Endothelial cell of umbilical vein (primary cell): Measurements from ENCODE around the gene MCM9.

ENCODE experiments used
- CTCF ChIP-seq, 2 donors: IDR thresholded peaks; 1 replicate in 1 of 2; 2 replicates in 1 of 2; pipeline ENCODE4 v1.5.1; 2011; ENCODE audit warnings: low read length in 2 of 2, mild to moderate bottlenecking in 2 of 2, moderate library complexity in 2 of 2, control low read depth in 1 of 2, inconsistent platforms in 1 of 2, low read depth in 1 of 2; ENCODE audit not compliant: insufficient read depth in 1 of 2; ENCODE audit errors: extremely low read depth in 1 of 2
- EZH2 ChIP-seq: IDR thresholded peaks from 2 replicates; pipeline ENCODE4 v1.6.1; 2012; ENCODE audit warnings: borderline replicate concordance, low read depth, mild to moderate bottlenecking, moderate library complexity, low read length, inconsistent platforms; ENCODE audit not compliant: severe bottlenecking
- POLR2A ChIP-seq: IDR thresholded peaks from 2 replicates; pipeline ENCODE4 v1.6.1; 2012; ENCODE audit warnings: low read depth, mild to moderate bottlenecking, control low read depth, low read length
- POLR2AphosphoS5 ChIP-seq: IDR thresholded peaks from 2 replicates; pipeline ENCODE4 v1.6.1; 2012; ENCODE audit warnings: low read depth, mild to moderate bottlenecking, control low read depth, low read length, moderate library complexity; ENCODE audit not compliant: insufficient read depth

GRCh38 chr6:118982575-118982911 is 47.6 kb upstream of the MCM9 start:
- TF ChIP-seq POLR2A (no peak), EZH2 (no peak), CTCF (IDR thresholded peaks at IDR 0.05; ENCODE audit: extremely low read depth in 1 of 2, insufficient read depth in 1 of 2, low read depth in 1 of 2, low read length in 2 of 2) (no peak), POLR2AphosphoS5 (no peak)
